Thoracic aorta (tissue), 2 donors: ENCODE measurements around the gene CREG2. TPM values are rescaled to one million over a fixed set of nuclear protein-coding genes. Genes with fewer than 3 reads are reported as not detected.

Experiments used
- ATAC-seq: fragments of 150-250 bp; one replicate; pipeline ENCODE4 v1.8.0; 2017; ENCODE audit warnings: low read depth; ENCODE audit not compliant: insufficient number of reproducible peaks, low FRiP score
- DNase-seq: peaks from one replicate; pipeline ENCODE4 v3.0.0-alpha.2; 2020; ENCODE audit warnings: low spot score
- H3K27ac ChIP-seq, 2 donors: fragments of 200-600 bp; sonication (generic); 1 replicate in 1 of 2; 2 replicates in 1 of 2; pipeline ENCODE4 v1.5.1; 2016; ENCODE audit warnings: mild to moderate bottlenecking in 2 of 2, moderate library complexity in 2 of 2
- H3K27me3 ChIP-seq: fragments of 200-600 bp; sonication (generic); replicated peaks from 2 replicates; pipeline ENCODE4 v1.6.0; 2016; ENCODE audit warnings: mild to moderate bottlenecking; ENCODE audit not compliant: insufficient read depth
- H3K36me3 ChIP-seq: fragments of 200-600 bp; sonication (generic); one replicate; pipeline ENCODE4 v1.5.1; 2016
- H3K4me1 ChIP-seq, 2 donors: fragments of 200-600 bp; sonication (generic); 1 replicate in 1 of 2; 2 replicates in 1 of 2; pipeline versions ENCODE4 v1.5.1 to v1.6.0; 2016; ENCODE audit warnings: low read depth in 2 of 2, mild to moderate bottlenecking in 1 of 2; ENCODE audit not compliant: control insufficient read depth in 1 of 2
- H3K4me3 ChIP-seq: fragments of 200-600 bp; sonication (generic); 2 replicates; pipeline ENCODE4 v1.5.1; 2016; ENCODE audit warnings: mild to moderate bottlenecking
- H3K9me3 ChIP-seq: fragments of 200-600 bp; sonication (generic); 2 replicates; pipeline ENCODE4 v1.5.1; 2016
- CTCF ChIP-seq: fragments of 200-600 bp; sonication (generic); IDR thresholded peaks from one replicate; pipeline ENCODE4 v1.5.1; 2019; ENCODE audit warnings: antibody characterized with exemption
- total RNA-seq, 2 donors: library from RNA; depleted of rRNA; stranded (reverse); fragments of >200 nt; gene quantifications; one replicate each; pipeline versions ENCODE4 v1.1.0 to v1.2.3, GENCODE V29; 2016

CREG2 gene
- total RNA-seq, 2 donors from 2014 or later = not detected

- H3K27ac ChIP-seq = no peak overlapping the region
- no peaks in the 10 kb centered on the region for H3K27me3 ChIP-seq
- TF ChIP-seq CTCF = no peak
- no peak for ATAC-seq
- H3K4me1 ChIP-seq = peaks cover 43 to 60% of the 10 kb centered on the region in 2 donors
- no peaks in the 10 kb centered on the region for H3K9me3 ChIP-seq
- H3K36me3 ChIP-seq = no peaks in the 10 kb centered on the region
- no peak overlapping the region for H3K4me3 ChIP-seq
- no peak for DNase-seq
These were observed 87.1 kb downstream of the CREG2 start for GRCh38 chr2:101300164-101300563.

- DNase-seq (no peak), ATAC-seq (no peak)
- Histone ChIP-seq H3K9me3 (no peaks in the 10 kb centered on the region), H3K36me3 (peaks cover under 1% of the 10 kb centered on the region), H3K4me1 (peaks cover 40 to 54% of the 10 kb centered on the region in 2 donors), H3K4me3 (no peak overlapping the region), H3K27me3 (no peaks in the 10 kb centered on the region), H3K27ac (no peak overlapping the region)
- TF ChIP-seq CTCF = no peak
These were observed 87.7 kb downstream of the CREG2 start for GRCh38 chr2:101299604-101300003.

GRCh38 chr2:101297383-101297782 lies 89.9 kb downstream of the CREG2 start:
- H3K36me3 ChIP-seq = peaks cover 10% of the 10 kb centered on the region
- no peak overlapping the region for H3K4me3 ChIP-seq
- ATAC-seq (no peak), DNase-seq (no peak)
- no peaks in the 10 kb centered on the region for H3K9me3 ChIP-seq
- H3K27me3 ChIP-seq = no peaks in the 10 kb centered on the region
- no peak for TF ChIP-seq CTCF
- no peak overlapping the region for H3K27ac ChIP-seq
- H3K4me1 ChIP-seq = peaks cover 25 to 43% of the 10 kb centered on the region in 2 donors

- Histone ChIP-seq H3K4me3 (no peak overlapping the region), H3K4me1 (peaks cover 19 to 38% of the 10 kb centered on the region in 2 donors), H3K36me3 (peaks cover 11% of the 10 kb centered on the region), H3K27me3 (no peaks in the 10 kb centered on the region), H3K27ac (no peak overlapping the region), H3K9me3 (no peaks in the 10 kb centered on the region)
- TF ChIP-seq CTCF = no peak
- no peak for ATAC-seq
- no peak for DNase-seq
These were observed 90.9 kb downstream of the CREG2 start for GRCh38 chr2:101296371-101296770.

GRCh38 chr2:101295895-101296294 lies 91.4 kb downstream of the CREG2 start:
- peaks cover 11% of the 10 kb centered on the region for H3K36me3 ChIP-seq
- H3K4me3 ChIP-seq = no peak overlapping the region
- ATAC-seq (no peak), DNase-seq (no peak)
- H3K27me3 ChIP-seq = no peaks in the 10 kb centered on the region
- no peak for TF ChIP-seq CTCF
- peaks cover 14 to 38% of the 10 kb centered on the region in 2 donors for H3K4me1 ChIP-seq
- H3K27ac ChIP-seq = no peak overlapping the region
- no peaks in the 10 kb centered on the region for H3K9me3 ChIP-seq

Other genes with a start within 250 kb of the CREG2 start
- gene TBC1D8, start 236.1 kb downstream of the CREG2 start, total RNA-seq = 10 to 100 TPM; 47.4 to 62.0 TPM
- gene CNOT11, start 134.6 kb downstream of the CREG2 start, total RNA-seq = 10 to 100 TPM; 27.8 to 34.2 TPM
- gene RNF149, start 78.8 kb downstream of the CREG2 start, total RNA-seq = 100 to 1,000 TPM; 106 to 152 TPM
- gene RFX8, start 87.6 kb upstream of the CREG2 start, total RNA-seq = under 1 TPM; 0.14 to 0.85 TPM